CD1c-positive myeloid dendritic cell (primary cell): ENCODE data around the gene NAAA.
"Not testable (repeated sequence)": the region's sequence is repeated elsewhere in the genome, so short reads cannot be mapped to it uniquely, and the experiment has no call there.

ENCODE experiments used
- DNase-seq: peaks from one replicate; pipeline ENCODE4 v3.0.0-alpha.2; 2016; ENCODE audit errors: extremely low spot score

The NAAA gene

GRCh38 chr4:75940692-75941253, at the start of gene NAAA:
Gene NAAA (minus strand): TSS chr4:75941013. CDS start chr4:75940949, 64 bp downstream.
- DNase-seq: peak; percentile 73

- no peak for DNase-seq
Observed at GRCh38 chr4:75989846-75990528, 49.2 kb upstream of the NAAA start.

DNA sequence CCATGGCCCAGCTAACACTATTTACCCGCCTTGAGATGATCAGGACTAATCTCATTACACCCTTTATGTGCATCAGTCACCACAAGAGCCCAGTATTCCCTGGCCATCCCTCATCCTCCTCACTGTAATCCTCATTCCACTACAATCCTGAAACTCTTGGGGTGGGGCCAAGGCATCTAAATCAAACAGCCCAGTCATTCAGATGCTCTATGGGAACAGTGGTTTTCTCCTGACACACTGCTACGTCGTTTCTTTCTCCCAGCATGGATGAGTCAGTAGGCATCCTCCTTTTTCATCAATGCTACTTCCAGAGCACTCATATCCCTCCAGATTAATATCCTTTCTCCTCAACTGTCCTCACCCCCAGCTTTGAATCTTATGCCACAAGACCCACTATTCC, 44.3 kb upstream of the NAAA start:
- no peak for DNase-seq

- no peak for DNase-seq
Observed at GRCh38 chr4:75980576-75980975, 39.8 kb upstream of the NAAA start.

DNA sequence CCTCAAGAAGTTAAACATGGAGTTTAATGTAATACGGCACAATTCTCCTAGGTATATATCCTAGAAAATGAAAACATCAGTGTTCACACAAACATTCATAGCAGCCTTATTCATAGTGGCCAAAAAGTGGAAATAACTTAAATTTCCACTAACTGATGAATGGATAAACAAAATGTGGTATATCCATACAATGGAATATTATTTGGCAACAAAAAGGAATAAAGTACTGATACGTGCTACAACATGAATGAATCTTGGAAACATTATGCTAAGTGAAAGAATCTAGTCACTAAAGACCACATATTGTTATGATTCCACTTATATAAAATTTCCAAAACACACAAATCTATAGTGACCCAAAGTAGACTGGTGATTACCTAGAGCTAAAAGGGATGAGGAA, 35.4 kb upstream of the NAAA start:
- DNase-seq: no peak

DNA sequence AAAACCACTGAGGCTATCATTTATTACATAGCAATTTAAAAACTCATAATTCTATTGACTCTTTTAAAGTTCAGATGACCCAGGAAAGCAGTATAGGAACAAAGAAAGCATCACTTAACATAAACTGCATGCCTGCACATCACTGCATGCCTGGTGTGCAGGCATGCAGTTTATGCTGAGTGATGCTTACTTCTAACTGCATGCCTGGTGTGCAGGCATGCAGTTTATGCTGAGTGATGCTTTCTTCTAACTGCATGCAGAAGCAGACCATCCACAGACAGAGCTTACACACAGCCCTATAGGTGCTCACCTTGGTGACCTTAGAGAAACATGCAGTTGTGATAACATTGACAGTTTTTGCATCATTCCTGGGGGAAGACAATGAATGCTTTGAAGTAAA, 33.0 kb upstream of the NAAA start:
- DNase-seq: no peak

- no peak for DNase-seq
Observed at GRCh38 chr4:75968084-75968483, 27.3 kb upstream of the NAAA start.

GRCh38 chr4:75963558-75963957, 22.7 kb upstream of the NAAA start:
- no peak for DNase-seq

DNA sequence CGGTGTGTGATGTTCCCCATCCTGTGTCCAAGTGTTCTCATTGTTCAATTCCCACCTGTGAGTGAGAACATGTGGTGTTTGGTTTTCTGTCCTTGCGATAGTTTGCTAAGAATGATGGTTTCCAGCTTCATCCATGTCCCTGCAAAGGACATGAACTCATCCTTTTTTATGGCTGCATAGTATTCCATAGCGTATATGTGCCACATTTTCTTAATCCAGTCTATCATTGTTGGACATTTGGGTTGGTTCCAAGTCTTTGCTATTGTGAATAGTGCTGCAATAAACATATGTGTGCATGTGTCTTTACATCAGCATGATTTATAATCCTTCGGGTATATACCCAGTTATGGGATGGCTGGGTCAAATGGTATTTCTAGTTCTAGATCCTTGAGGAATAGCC, 21.3 kb upstream of the NAAA start:
- not testable (repeated sequence) for DNase-seq

GRCh38 chr4:75958546-75958945, 17.7 kb upstream of the NAAA start:
- DNase-seq: not testable (repeated sequence)

GRCh38 chr4:75954811-75955210, 14.0 kb upstream of the NAAA start:
- not testable (repeated sequence) for DNase-seq

DNA sequence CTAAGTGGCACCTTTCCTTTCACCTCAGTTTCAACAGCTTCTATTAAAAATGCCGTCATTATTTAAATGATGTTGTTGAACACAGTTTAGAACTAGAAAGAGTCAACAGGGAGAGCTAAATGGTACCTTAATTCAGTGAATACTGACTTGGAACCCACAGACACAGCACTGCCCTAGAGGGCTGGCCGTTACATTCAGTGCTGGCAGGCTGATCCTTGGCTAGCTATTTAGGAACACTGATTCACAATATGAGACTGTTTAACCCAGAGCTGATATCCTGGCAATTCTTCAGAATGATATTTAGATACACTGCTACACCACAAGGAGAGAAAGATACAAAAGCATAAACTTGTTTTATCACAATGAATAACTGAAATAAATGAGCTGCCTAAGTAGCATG, 12.7 kb upstream of the NAAA start:
- no peak for DNase-seq

DNA sequence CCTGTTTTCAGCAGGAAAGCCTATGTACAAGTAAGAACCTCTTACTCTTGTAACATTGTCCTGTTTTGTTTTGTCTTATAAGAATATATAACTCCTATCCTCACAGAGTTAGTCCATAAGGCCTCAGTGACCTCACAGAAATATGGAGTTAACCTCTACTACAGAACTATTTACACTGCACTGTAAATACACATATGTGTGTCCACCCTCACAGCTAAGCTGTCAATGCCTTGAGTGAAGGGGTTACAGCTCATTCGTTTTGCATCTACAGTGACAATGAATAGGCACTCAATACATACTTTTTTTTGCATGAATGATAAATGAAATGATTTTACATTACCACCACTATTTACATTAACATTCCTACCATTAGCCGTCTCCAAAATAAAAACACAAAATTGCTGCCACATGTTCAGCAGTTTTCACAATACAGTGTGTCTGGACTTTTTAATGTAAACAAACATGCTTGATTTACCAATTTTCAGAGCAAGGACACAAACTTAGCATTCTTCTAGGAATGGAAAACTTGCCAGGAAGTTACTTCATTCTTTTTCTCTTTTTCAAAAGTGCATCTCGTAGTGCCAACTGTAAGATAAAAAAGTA, 9.5 kb upstream of the NAAA start:
- DNase-seq: no peak

- no peak for DNase-seq
Observed at GRCh38 chr4:75948822-75949444, 8.1 kb upstream of the NAAA start.

GRCh38 chr4:75939890-75940691, 722 bp downstream of the NAAA start:
- DNase-seq: peak; percentile 76

- no peak for DNase-seq
Observed at GRCh38 chr4:75935628-75936027, 5.2 kb downstream of the NAAA start.

GRCh38 chr4:75930152-75930551, 10.7 kb downstream of the NAAA start:
- no peak for DNase-seq

DNA sequence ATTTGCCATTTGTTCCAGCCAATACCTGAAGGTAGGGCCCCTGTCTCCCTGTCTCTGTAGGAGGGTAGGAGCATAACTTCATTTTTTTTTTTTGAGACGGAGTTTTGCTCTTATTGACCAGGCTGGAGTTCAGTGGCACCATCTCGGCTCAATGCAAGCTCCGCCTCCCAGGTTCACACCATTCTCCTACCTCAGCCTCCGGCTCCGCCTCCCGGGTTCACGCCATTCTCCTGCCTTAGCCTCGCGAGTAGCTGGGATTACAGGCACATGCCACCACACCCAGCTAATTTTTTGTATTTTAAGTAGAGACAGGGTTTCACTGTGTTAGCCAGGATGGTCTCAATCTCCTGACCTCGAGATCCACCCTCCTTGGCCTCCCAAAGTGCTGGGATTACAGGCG, 15.9 kb downstream of the NAAA start:
- not testable (repeated sequence) for DNase-seq

DNA sequence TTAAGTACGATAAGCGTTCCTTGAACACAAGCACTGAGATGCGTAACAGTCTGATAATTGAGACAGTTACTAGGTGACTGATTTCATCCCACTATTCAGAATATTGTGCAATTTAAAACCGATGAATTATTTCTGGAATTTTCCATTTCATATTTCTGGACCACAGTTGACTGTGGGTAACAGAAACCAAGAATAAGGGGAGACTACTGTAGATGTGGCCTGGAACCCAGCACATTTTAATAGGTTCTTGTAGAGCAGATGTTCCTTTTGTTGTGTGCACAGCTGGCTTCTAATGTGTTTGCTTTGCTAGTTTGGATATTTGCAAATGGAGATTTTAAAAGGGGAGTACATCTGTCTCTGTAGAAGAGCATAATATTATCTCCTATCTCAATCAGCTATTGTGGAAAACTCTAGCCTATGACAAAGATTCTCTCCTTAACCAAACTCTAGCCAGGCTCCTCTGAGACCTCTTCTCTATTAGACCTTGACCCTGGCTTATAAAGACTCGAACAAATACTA, 16.4 kb downstream of the NAAA start:
- no peak for DNase-seq

DNA sequence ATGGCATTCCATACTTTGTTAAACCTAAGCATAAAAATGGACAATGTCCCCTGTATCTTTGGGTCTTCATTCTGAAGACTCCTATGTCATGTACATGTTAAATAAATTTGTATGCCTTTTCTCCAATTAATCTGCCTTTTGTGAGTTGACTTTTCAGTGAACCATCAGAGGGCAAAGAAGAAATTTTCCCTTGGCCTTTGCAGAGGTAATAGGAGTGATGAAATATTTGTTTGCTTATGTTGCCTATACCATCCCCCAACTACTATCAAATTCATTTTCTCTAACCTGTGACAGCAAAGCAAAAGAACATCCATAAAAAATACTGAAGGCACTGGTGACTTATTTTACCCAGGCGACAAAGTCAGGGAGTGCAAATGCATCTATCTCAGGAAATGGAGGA, 18.2 kb downstream of the NAAA start:
- DNase-seq: no peak

DNA sequence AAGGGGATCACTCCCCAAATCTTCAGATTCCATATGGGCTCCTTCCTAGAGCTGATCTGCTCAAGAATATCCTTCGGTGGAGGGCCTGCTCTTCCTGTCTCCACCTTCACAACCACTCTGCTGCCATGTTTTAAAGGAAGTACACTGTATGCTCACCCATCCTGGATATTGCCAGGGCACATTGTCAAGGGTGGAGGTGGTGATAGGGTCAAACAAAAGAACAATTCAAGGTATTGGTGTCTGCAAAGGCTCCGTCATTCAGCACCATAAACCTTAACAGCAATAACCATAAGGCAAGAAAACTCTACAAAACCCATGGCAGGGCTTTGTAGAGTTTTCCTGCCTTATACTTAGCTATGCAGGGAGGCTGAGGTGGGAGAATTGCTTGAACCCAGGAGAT, 18.9 kb downstream of the NAAA start:
- no peak for DNase-seq

GRCh38 chr4:75920327-75920726, 20.5 kb downstream of the NAAA start:
- DNase-seq: no peak
